ENCODE data around the gene GRIN2A. TPM values are rescaled to one million over a fixed set of nuclear protein-coding genes. Genes with fewer than 3 reads are reported as not detected.

Gene GRIN2A
- total and polyA plus RNA-seq, 2 of the 8 experiments (the other 6 are each of a cell fraction or from before 2014, with no cell fraction given): 0.18 to 1.8 TPM

GRCh38 chr16:9845661-9846361, 336.4 kb downstream of the GRIN2A start (continued):
- no peak for TF ChIP-seq PHF8 (conservative IDR thresholded peaks at IDR 0.05; ENCODE audit: low read depth, low read length)
- TF ChIP-seq SUZ12 (IDR thresholded peaks at IDR 0.05; ENCODE audit: low read length): no peak
- no peak for TF ChIP-seq SP1 (IDR thresholded peaks at IDR 0.05; ENCODE audit: low read depth, low read length)
- TF ChIP-seq POU5F1 (IDR thresholded peaks at IDR 0.05; ENCODE audit: low read depth, low read length): no peak
- TF ChIP-seq YY1 (IDR thresholded peaks at IDR 0.05; ENCODE audit: low read depth, low read length): no peak
- no peak for TF ChIP-seq MAFK (IDR thresholded peaks at IDR 0.05; ENCODE audit: low read depth, low read length)
